SU-DHL-6 (cell line): ENCODE results near the gene CFAP91.

Experiments
- H2AFZ ChIP-seq: fragments of 200-600 bp; sonication (generic); 2 replicates; pipeline ENCODE4 v1.6.1; 2014; ENCODE audit warnings: low read depth, mild to moderate bottlenecking, moderate library complexity, mixed read lengths, antibody characterized with exemption, low read length; ENCODE audit not compliant: severe bottlenecking
- H3F3A ChIP-seq: fragments of 200-600 bp; shearing (Covaris generic); 2 replicates; pipeline ENCODE4 v1.6.0; 2016; ENCODE audit warnings: antibody characterized with exemption, mild to moderate bottlenecking; ENCODE audit not compliant: insufficient read depth
- H3K27ac ChIP-seq: fragments of 200-600 bp; sonication (generic); 2 replicates; pipeline ENCODE4 v1.5.1; 2016; ENCODE audit warnings: low read depth, mild to moderate bottlenecking, low read length, moderate library complexity, mixed read lengths
- H3K27me3 ChIP-seq: fragments of 200-600 bp; sonication (generic), shearing (Covaris generic); 2 replicates; pipeline ENCODE4 v1.6.0; 2014; ENCODE audit warnings: mild to moderate bottlenecking, low read length
- H3K36me3 ChIP-seq: fragments of 200-600 bp; sonication (generic); 2 replicates; pipeline ENCODE4 v1.6.1; 2014; ENCODE audit warnings: mild to moderate bottlenecking, low read length, mixed read lengths
- H3K4me2 ChIP-seq: fragments of 300-600, 200-600 bp; shearing (Covaris generic), sonication (generic); 2 replicates; pipeline ENCODE4 v1.6.0; 2014; ENCODE audit warnings: low read length, low read depth, mild to moderate bottlenecking; ENCODE audit not compliant: poor library complexity, severe bottlenecking
- H3K4me3 ChIP-seq: fragments of 200-600 bp; sonication (generic); 2 replicates; pipeline ENCODE4 v1.5.1; 2014; ENCODE audit warnings: antibody characterized with exemption, low read length, mild to moderate bottlenecking, mixed read lengths; ENCODE audit not compliant: insufficient read depth, poor library complexity, severe bottlenecking
- H3K79me2 ChIP-seq: fragments of 200-600 bp; sonication (generic); 2 replicates; pipeline ENCODE4 v1.6.1; 2014; ENCODE audit warnings: mild to moderate bottlenecking, low read length, moderate library complexity; ENCODE audit not compliant: insufficient read depth
- H3K9ac ChIP-seq: fragments of 200-600 bp; sonication (generic); 2 replicates; pipeline ENCODE4 v1.7.0; 2014; ENCODE audit warnings: mild to moderate bottlenecking, low read length
- H3K9me2 ChIP-seq: fragments of 200-600 bp; sonication (generic); replicated peaks from 2 replicates; pipeline ENCODE4 v1.6.1; 2014; ENCODE audit warnings: low read length; ENCODE audit not compliant: insufficient read depth
- H3K9me3 ChIP-seq: fragments of 200-600 bp; sonication (generic); 2 replicates; pipeline ENCODE4 v1.6.1; 2014; ENCODE audit warnings: low read length, mixed read lengths; ENCODE audit not compliant: insufficient read depth
- H4K20me1 ChIP-seq: fragments of 200-600 bp; sonication (generic); 2 replicates; pipeline ENCODE4 v1.6.1; 2014; ENCODE audit warnings: low read depth, mild to moderate bottlenecking, antibody characterized with exemption, low read length, moderate library complexity, mixed read lengths
- CTCF ChIP-seq: fragments of 200-600 bp; sonication (generic); IDR thresholded peaks from one replicate; pipeline ENCODE4 v1.5.1; 2017; ENCODE audit warnings: antibody characterized with exemption, mild to moderate bottlenecking, low read length, moderate library complexity; ENCODE audit not compliant: insufficient read depth, poor library complexity, severe bottlenecking
- EZH2phosphoT487 ChIP-seq: fragments of 200-600 bp; sonication (generic), shearing (Covaris generic); conservative IDR thresholded peaks from 2 replicates; pipeline ENCODE4 v1.6.1; 2018; ENCODE audit warnings: mild to moderate bottlenecking, antibody characterized with exemption, low read length, moderate library complexity, mixed read lengths

CFAP91 gene

GRCh38 chr3:119715105-119715504 lies 12.3 kb downstream of the CFAP91 start:
- Histone ChIP-seq H3K9ac (no peak overlapping the region), H3F3A (no peaks in the 10 kb centered on the region), H3K36me3 (no peaks in the 10 kb centered on the region), H3K4me3 (no peak overlapping the region), H3K79me2 (no peaks in the 10 kb centered on the region), H4K20me1 (no peaks in the 10 kb centered on the region), H3K27me3 (no peaks in the 10 kb centered on the region), H3K9me2 (no peaks in the 10 kb centered on the region), H2AFZ (no peak overlapping the region), H3K9me3 (no peaks in the 10 kb centered on the region), H3K27ac (no peak overlapping the region), H3K4me2 (no peak overlapping the region)
- no peak for TF ChIP-seq CTCF

- Histone ChIP-seq H3K27ac (no peak overlapping the region), H2AFZ (no peak overlapping the region), H3K9me2 (no peaks in the 10 kb centered on the region), H3K9me3 (no peaks in the 10 kb centered on the region), H3F3A (no peaks in the 10 kb centered on the region), H3K4me2 (no peak overlapping the region), H3K79me2 (no peaks in the 10 kb centered on the region), H3K36me3 (no peaks in the 10 kb centered on the region), H3K27me3 (no peaks in the 10 kb centered on the region), H4K20me1 (no peaks in the 10 kb centered on the region), H3K9ac (no peak overlapping the region), H3K4me3 (no peak overlapping the region)
- TF ChIP-seq CTCF = no peak
- no peak for TF ChIP-seq EZH2phosphoT487
These were observed 14.2 kb downstream of the CFAP91 start for GRCh38 chr3:119716998-119717397.

- TF ChIP-seq EZH2phosphoT487 (no peak), CTCF (no peak)
- H3K9me3 ChIP-seq = no peaks in the 10 kb centered on the region
- no peaks in the 10 kb centered on the region for H3K27me3 ChIP-seq
- no peak overlapping the region for H3K9ac ChIP-seq
- H3K9me2 ChIP-seq = no peaks in the 10 kb centered on the region
- no peak overlapping the region for H3K4me2 ChIP-seq
- no peaks in the 10 kb centered on the region for H3K36me3 ChIP-seq
- no peaks in the 10 kb centered on the region for H4K20me1 ChIP-seq
- no peak overlapping the region for H3K4me3 ChIP-seq
- H3K79me2 ChIP-seq = no peaks in the 10 kb centered on the region
- no peak overlapping the region for H3K27ac ChIP-seq
- no peaks in the 10 kb centered on the region for H3F3A ChIP-seq
- no peak overlapping the region for H2AFZ ChIP-seq
These were observed 14.7 kb downstream of the CFAP91 start for GRCh38 chr3:119717520-119717919.

GRCh38 chr3:119723022-119723421 lies 20.2 kb downstream of the CFAP91 start:
- H3K9ac ChIP-seq = no peak overlapping the region
- no peaks in the 10 kb centered on the region for H4K20me1 ChIP-seq
- no peaks in the 10 kb centered on the region for H3K9me2 ChIP-seq
- no peak overlapping the region for H3K27ac ChIP-seq
- H3K79me2 ChIP-seq = no peaks in the 10 kb centered on the region
- H3F3A ChIP-seq = no peaks in the 10 kb centered on the region
- no peaks in the 10 kb centered on the region for H3K27me3 ChIP-seq
- no peak for TF ChIP-seq EZH2phosphoT487
- TF ChIP-seq CTCF = no peak
- no peak overlapping the region for H3K4me3 ChIP-seq
- H3K36me3 ChIP-seq = no peaks in the 10 kb centered on the region
- H3K4me2 ChIP-seq = no peak overlapping the region
- H2AFZ ChIP-seq = no peak overlapping the region
- no peaks in the 10 kb centered on the region for H3K9me3 ChIP-seq
